HepG2 (cell line): ENCODE results near the gene FAM163B. TPM values are rescaled to one million over a fixed set of nuclear protein-coding genes. Genes with fewer than 3 reads are reported as not detected.

Experiments used
- ATAC-seq: fragments of 200-7000 bp; cut with Tn5 transposase; 3 replicates; pipeline ENCODE4 v1.9.1; 2020; ENCODE audit warnings: mild to moderate bottlenecking, moderate library complexity
- BruUV-seq: library from RNA; stranded (reverse); fragments of 400-500 nt; replicated peaks from 2 replicates; lab custom pipeline; 2021; lab: Mats Ljungman, UMichigan
- CTCF ChIA-PET: fragments of 300-600 bp; formaldehyde crosslinking; extraction: SDS; loops from one replicate; lab custom pipeline; 2021; ENCODE audit warnings: low total read pairs, inconsistent platforms, low intra/inter-chr PET ratio; lab: Yijun Ruan, JAX
- POLR2A ChIA-PET: fragments of 350-600 bp; sonication (Branson Sonifier 250); formaldehyde crosslinking; loops from one replicate; lab custom pipeline; 2020; ENCODE audit warnings: antibody characterized with exemption, inconsistent platforms; lab: Yijun Ruan, JAX
- DNase-seq: peaks from one replicate; pipeline ENCODE4 v3.0.0-alpha.2; 2015; ENCODE audit warnings: low spot score
- FAIRE-seq: peaks from 3 replicates; lab custom pipeline; 2011; peaks lifted over from hg19 to GRCh38; lab: Jason Lieb, UNC
- H2AFZ ChIP-seq: one replicate; pipeline ENCODE4 v1.6.1; 2011; ENCODE audit warnings: low read length, inconsistent platforms
- H3K27ac ChIP-seq: fragments of 300-600 bp; 3 replicates; pipeline ENCODE4 v1.8.0; 2011; ENCODE audit warnings: mixed run types, mild to moderate bottlenecking, mixed read lengths, low read length, inconsistent platforms; ENCODE audit not compliant: insufficient read depth; ENCODE audit errors: extremely low read length
- H3K27me3 ChIP-seq, 2 experiments: fragments of 200-600 bp in 1 of 2; 2 replicates in 1 of 2; 3 replicates in 1 of 2; pipeline versions ENCODE4 v1.6.0 to v1.8.0; 2011; ENCODE audit warnings: low read length in 2 of 2, mild to moderate bottlenecking in 2 of 2, moderate library complexity in 2 of 2, inconsistent platforms in 1 of 2; ENCODE audit not compliant: insufficient read depth in 2 of 2, control insufficient read depth in 1 of 2
- H3K36me3 ChIP-seq, 2 experiments: fragments of 200-600 bp in 1 of 2; replicated peaks in 1 of 2; 2 replicates in 1 of 2; 3 replicates in 1 of 2; pipeline versions ENCODE4 v1.5.1 to v1.8.0; 2011; ENCODE audit warnings: low read length in 2 of 2, inconsistent platforms in 1 of 2; ENCODE audit not compliant: insufficient read depth in 2 of 2, control insufficient read depth in 1 of 2
- H3K4me1 ChIP-seq: 2 replicates; pipeline ENCODE4 v1.5.1; 2012; ENCODE audit warnings: low read length, inconsistent platforms; ENCODE audit not compliant: insufficient read depth
- H3K4me2 ChIP-seq: 2 replicates; pipeline ENCODE4 v1.6.0; 2011; ENCODE audit warnings: low read depth, low read length, inconsistent platforms
- H3K4me3 ChIP-seq, 3 experiments: fragments of 200-600 bp in 1 of 3; sonication (generic), shearing (Covaris generic) in 1 of 3; replicated peaks in 1 of 3; 2 replicates each; pipeline ENCODE4 v1.5.1; 2011 to 2016; ENCODE audit warnings: low read length in 3 of 3, inconsistent platforms in 2 of 3, low read depth in 2 of 3, mild to moderate bottlenecking in 2 of 3, control low read depth in 1 of 3, mixed read lengths in 1 of 3; ENCODE audit not compliant: insufficient read depth in 1 of 3
- H3K79me2 ChIP-seq: one replicate; pipeline ENCODE4 v1.6.1; 2011; ENCODE audit warnings: low read length, inconsistent platforms; ENCODE audit not compliant: insufficient read depth
- H3K9ac ChIP-seq: 2 replicates; pipeline ENCODE4 v1.6.0; 2011; ENCODE audit warnings: mild to moderate bottlenecking, low read depth, low read length, inconsistent platforms; ENCODE audit not compliant: insufficient read depth
- H3K9me3 ChIP-seq: 2 replicates; pipeline ENCODE4 v1.5.1; 2012; ENCODE audit warnings: mild to moderate bottlenecking, low read length
- H4K20me1 ChIP-seq: 2 replicates; pipeline ENCODE4 v1.6.0; 2011; ENCODE audit warnings: inconsistent platforms, mild to moderate bottlenecking, low read length, moderate library complexity; ENCODE audit not compliant: insufficient read depth
- CEBPG ChIP-seq: IDR thresholded peaks from 2 replicates; pipeline ENCODE4 v1.6.1; 2016
- STAG1 ChIP-seq: sonication (generic); formaldehyde crosslinking; IDR thresholded peaks from 2 replicates; pipeline ENCODE4 v1.4.0; 2020; ENCODE audit warnings: missing genetic modification reagents
- ZNF335 ChIP-seq: sonication (generic); formaldehyde crosslinking; IDR thresholded peaks from 2 replicates; pipeline ENCODE4 v1.4.0; 2020; ENCODE audit warnings: missing genetic modification reagents
- WGBS: methylation state at CpG from one replicate; pipeline ENCODE4 v1.1.6; 2017; ENCODE audit warnings: low lambda C conversion rate; 5-methylcytosine and 5-hydroxymethylcytosine counted together
- in situ Hi-C: cut with HindIII; loops from 2 replicates; pipeline ENCODE4 v1.10.0; 2017; ENCODE audit warnings: low pct_unique_long_range_greater_than_20kb; ENCODE audit not compliant: extremely low pct_ligation_motif_present
- intact Hi-C: fragments of 100-400 bp; cut with micrococcal nuclease; formaldehyde crosslinking; loops from one replicate; pipeline ENCODE4 v1.10.0; 2022; ENCODE audit not compliant: unreplicated experiment
- polyA plus RNA-seq, 8 experiments: library from polyadenylated mRNA; depleted of rRNA in 3 of 8; stranded (reverse) in 7 of 8; unstranded in 1 of 8; fragments of >200 nt; fragmentation: Illumina TruSeq in 4 of 8; extraction: Trizol in 4 of 8; gene quantifications; 2 replicates each; pipeline versions ENCODE4 v1.2.1 to v1.2.3, GENCODE V29; 2011 to 2016; ENCODE audit warnings: low read depth in 4 of 8, missing spikeins in 1 of 8, mixed read lengths in 1 of 8; ENCODE audit not compliant: insufficient read depth in 1 of 8
- total RNA-seq, 5 experiments: library from RNA; depleted of rRNA; stranded (reverse); fragments of >200 nt; fragmentation: Illumina TruSeq; extraction: Trizol; gene quantifications; 2 replicates each; pipeline ENCODE4 v1.2.3, GENCODE V29; 2016; ENCODE audit warnings: low read depth in 1 of 5
- TF ChIP-seq, protein P1 (sequence below): sonication (generic); formaldehyde crosslinking; IDR thresholded peaks from 2 replicates; pipeline ENCODE4 v1.5.0; 2020; ENCODE audit warnings: mild to moderate bottlenecking, missing genetic modification reagents, moderate library complexity
- TF ChIP-seq, protein P2 (sequence below): sonication (generic); formaldehyde crosslinking; conservative IDR thresholded peaks from 2 replicates; pipeline ENCODE4 v1.8.0; 2022; ENCODE audit warnings: low read depth, missing genetic modification reagents

The FAM163B gene
- total and polyA plus RNA-seq, 2 of the 13 experiments (the other 11 are each of a cell fraction or from before 2014, with no cell fraction given) = not detected

DNA sequence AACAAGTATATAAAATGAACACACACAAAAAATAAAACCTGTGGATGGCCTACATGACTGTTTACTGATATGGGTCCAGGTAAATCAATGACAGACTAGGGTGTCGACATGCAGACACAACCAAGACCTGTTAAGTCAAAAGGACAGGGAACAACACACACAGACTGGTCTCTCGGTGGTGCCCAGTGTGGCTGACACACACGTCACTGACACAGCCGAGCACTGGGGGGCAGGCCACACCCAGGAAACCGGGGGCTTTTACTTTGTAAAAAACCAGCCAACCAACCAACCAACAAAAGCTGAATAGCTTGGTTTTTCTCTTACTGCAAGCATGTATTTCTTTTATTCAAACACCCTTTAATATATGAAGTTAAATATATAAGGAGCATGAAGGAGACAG is 5.0 kb downstream of the FAM163B start:
- TF ChIP-seq STAG1 (CRISPR knock-in tag) (peak; percentile 47), CEBPG (no peak), ZNF335 (CRISPR knock-in tag) (no peak)
- TF ChIP-seq, protein P1, sequence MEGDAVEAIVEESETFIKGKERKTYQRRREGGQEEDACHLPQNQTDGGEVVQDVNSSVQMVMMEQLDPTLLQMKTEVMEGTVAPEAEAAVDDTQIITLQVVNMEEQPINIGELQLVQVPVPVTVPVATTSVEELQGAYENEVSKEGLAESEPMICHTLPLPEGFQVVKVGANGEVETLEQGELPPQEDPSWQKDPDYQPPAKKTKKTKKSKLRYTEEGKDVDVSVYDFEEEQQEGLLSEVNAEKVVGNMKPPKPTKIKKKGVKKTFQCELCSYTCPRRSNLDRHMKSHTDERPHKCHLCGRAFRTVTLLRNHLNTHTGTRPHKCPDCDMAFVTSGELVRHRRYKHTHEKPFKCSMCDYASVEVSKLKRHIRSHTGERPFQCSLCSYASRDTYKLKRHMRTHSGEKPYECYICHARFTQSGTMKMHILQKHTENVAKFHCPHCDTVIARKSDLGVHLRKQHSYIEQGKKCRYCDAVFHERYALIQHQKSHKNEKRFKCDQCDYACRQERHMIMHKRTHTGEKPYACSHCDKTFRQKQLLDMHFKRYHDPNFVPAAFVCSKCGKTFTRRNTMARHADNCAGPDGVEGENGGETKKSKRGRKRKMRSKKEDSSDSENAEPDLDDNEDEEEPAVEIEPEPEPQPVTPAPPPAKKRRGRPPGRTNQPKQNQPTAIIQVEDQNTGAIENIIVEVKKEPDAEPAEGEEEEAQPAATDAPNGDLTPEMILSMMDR (CRISPR knock-in tag) = peak; percentile 45
- TF ChIP-seq, protein P2, sequence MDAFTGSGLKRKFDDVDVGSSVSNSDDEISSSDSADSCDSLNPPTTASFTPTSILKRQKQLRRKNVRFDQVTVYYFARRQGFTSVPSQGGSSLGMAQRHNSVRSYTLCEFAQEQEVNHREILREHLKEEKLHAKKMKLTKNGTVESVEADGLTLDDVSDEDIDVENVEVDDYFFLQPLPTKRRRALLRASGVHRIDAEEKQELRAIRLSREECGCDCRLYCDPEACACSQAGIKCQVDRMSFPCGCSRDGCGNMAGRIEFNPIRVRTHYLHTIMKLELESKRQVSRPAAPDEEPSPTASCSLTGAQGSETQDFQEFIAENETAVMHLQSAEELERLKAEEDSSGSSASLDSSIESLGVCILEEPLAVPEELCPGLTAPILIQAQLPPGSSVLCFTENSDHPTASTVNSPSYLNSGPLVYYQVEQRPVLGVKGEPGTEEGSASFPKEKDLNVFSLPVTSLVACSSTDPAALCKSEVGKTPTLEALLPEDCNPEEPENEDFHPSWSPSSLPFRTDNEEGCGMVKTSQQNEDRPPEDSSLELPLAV (CRISPR knock-in tag) = no peak
- H3K27ac ChIP-seq = no peak overlapping the region
- no peaks in the 10 kb centered on the region for H3K4me1 ChIP-seq
- no peaks in the 10 kb centered on the region for H3K9me3 ChIP-seq
- DNase-seq (peak; percentile 10), ATAC-seq (peak; percentile 33; the same call in 2 of the 3 replicates), FAIRE-seq (no peak)
- H3K9ac ChIP-seq = no peak overlapping the region
- no peaks in the 10 kb centered on the region for H3K79me2 ChIP-seq
- WGBS = 10% methylated on average over 2 of the region's 5 CpGs
- ChIA-PET CTCF (no interaction called here), POLR2A (no interaction called here)
- H2AFZ ChIP-seq = no peak overlapping the region
- H3K4me2 ChIP-seq = no peak overlapping the region
- in situ Hi-C loops = no loop called here
- no TSS peak for BruUV-seq
- no peak overlapping the region for H3K4me3 ChIP-seq
- intact Hi-C loops = no loop called here
- peaks cover 14 to 52% of the 10 kb centered on the region in 2 experiments for H3K27me3 ChIP-seq
- 0 out of 2 replicates have a peak, but pooled peaks cover 7% of the 10 kb centered on the region for H4K20me1 ChIP-seq
- H3K36me3 ChIP-seq = no peaks in the 10 kb centered on the region
